GM10248 (cell line): ENCODE measurements around the gene OR7G2.
"Not testable (repeated sequence)": the region's sequence is repeated elsewhere in the genome, so short reads cannot be mapped to it uniquely, and the experiment has no call there.

Experiments used
- CTCF ChIA-PET: fragments of 300-600 bp; sonication (Branson Sonifier 250); formaldehyde crosslinking; extraction: SDS; loops from one replicate; lab custom pipeline; 2021; ENCODE audit warnings: antibody characterized with exemption; lab: Yijun Ruan, JAX
- POLR2A ChIA-PET: fragments of 350-650 bp; sonication (Branson Sonifier 250); formaldehyde crosslinking; extraction: SDS; loops from one replicate; lab custom pipeline; 2020; ENCODE audit warnings: antibody characterized with exemption; lab: Yijun Ruan, JAX
- DNase-seq: peaks from one replicate; pipeline ENCODE4 v3.0.0; 2012; ENCODE audit errors: extremely low spot score
- TF ChIP-seq, protein P1 (sequence below): IDR thresholded peaks from 2 replicates; pipeline ENCODE4 v1.5.1; 2012; ENCODE audit warnings: mild to moderate bottlenecking, low read depth; ENCODE audit errors: extremely low read depth, missing control alignments, control extremely low read depth

Gene OR7G2

DNA sequence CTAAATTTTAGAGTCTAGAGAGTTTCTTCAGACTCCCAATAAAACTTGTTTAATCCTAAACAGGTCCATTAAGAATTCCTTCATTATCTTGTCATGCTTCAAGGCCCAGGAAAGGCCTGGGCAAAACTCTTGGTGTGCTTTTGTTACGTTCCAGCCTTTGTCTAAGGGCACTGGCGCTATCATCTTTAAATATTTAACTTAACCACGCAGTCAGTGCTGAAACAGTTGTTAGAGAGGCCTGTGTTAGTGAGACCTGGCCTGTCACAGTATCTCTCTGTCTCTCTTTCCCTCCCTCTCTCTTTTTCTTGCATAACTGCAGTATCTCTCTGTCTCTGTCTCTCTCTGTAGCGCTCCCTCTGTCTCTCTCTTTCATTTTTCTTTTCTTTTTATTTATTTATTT is 28.6 kb downstream of the OR7G2 start:
- no peak for DNase-seq
- CTCF ChIA-PET, result no interaction called here
- POLR2A ChIA-PET, result no interaction called here
- TF ChIP-seq, protein P1, sequence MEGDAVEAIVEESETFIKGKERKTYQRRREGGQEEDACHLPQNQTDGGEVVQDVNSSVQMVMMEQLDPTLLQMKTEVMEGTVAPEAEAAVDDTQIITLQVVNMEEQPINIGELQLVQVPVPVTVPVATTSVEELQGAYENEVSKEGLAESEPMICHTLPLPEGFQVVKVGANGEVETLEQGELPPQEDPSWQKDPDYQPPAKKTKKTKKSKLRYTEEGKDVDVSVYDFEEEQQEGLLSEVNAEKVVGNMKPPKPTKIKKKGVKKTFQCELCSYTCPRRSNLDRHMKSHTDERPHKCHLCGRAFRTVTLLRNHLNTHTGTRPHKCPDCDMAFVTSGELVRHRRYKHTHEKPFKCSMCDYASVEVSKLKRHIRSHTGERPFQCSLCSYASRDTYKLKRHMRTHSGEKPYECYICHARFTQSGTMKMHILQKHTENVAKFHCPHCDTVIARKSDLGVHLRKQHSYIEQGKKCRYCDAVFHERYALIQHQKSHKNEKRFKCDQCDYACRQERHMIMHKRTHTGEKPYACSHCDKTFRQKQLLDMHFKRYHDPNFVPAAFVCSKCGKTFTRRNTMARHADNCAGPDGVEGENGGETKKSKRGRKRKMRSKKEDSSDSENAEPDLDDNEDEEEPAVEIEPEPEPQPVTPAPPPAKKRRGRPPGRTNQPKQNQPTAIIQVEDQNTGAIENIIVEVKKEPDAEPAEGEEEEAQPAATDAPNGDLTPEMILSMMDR, result no peak

DNA sequence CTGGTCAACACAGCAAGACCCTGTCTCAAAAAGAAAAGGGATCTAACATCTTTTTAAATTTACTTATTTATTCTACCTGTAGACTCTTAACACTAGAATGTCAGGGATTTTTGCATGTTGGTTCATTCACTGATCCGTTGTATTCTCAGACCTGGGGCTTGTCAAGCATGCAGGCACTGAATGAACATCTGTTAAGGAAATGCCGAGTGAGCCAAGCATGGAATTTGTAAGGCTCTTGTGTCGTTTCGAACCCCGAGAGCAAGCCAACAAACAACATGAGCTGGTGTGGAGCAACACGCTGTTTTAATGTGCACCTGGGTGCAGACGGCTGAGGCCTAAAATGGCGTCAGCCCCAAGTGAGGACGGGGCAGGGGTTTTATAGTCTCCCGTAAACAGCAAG is 30.4 kb downstream of the OR7G2 start:
- CTCF ChIA-PET, result no interaction called here
- TF ChIP-seq, protein P1, result no peak
- POLR2A ChIA-PET, result no interaction called here
- DNase-seq, result no peak

DNA sequence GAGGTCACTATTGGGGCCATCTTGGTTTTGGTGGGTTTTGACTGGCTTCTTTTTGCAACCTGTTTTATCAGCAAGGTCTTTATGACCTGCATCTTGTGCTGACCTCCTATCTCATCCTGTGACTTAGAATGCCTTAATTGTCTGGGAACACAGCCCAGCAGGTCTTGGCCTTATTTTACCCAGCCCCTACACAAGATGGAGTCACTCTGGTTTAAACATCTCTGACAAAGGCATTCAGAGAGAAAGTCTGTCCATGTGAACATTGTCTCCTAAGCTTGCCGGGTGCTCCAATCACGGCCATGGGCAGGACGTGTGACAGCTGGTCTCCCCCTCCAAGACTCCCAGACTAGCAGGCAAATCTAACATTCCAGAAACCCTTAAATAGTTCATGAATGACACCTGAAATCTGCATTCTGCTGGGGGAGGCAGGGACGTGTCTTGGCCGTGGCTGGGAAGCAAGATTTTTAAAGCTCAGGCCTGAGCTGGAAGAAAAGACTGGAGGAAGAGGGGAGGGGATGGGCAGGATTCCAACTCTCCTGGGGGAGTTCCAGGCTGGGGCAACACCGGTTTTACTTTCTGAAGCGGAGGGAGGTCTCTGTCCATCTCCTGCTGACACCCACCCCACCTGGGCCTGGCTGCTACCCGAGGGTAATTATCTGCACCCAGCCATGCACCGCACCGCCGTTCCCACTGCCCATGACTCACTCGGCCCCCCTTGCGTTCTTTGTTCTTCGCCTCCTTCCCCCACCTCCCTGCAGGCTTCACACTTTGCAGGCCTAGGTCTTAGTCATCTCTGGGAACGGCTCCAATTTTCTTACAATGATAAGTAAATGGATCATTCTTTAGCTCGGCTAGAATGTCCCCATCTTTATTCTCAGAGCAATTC is 32.0 kb downstream of the OR7G2 start:
- ChIA-PET CTCF (no interaction called here), POLR2A (no interaction called here)
- DNase-seq, result no peak
- TF ChIP-seq, protein P1, result no peak

DNA sequence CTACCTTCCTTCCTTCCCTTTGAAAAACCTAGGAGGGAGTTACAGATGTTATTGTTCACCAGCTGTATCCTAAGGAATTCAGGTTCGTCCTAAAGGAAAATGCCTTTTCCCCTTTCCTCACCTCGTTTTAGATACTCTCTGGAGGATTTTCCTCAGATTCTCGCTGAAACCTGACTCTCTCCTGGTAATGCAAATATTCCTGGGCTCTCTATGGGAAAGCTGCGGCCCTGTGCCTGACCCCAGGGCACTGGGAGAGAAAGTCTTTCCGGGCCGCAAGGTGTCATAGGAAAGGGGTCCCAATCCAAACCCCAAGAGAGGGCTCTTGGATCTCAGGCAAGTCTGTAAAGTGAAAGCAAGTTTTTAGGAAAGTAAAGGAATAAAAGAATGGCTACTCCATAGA is 33.5 kb downstream of the OR7G2 start:
- POLR2A ChIA-PET, result no interaction called here
- DNase-seq, result no peak
- TF ChIP-seq, protein P1, result no peak
- CTCF ChIA-PET, result no interaction called here

DNA sequence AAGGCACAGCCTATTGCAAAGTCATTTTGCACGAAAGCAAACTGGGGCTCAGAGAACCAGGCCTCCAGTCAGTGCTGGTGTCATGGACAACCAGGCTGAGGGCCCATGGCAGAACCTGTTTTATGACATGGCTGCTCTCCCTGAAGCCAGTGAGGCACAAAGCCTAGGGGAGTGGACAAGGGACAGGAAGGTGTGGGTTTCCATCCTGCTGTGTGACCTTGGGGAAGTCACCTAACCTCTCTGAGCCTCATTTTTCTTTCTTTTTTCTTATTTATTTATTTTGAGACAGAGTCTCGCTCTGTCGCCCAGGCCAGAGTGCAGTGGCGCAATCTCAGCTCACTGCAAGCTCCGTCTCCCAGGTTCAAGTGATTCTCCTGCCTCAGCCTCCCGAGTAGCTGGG is 35.6 kb downstream of the OR7G2 start:
- CTCF ChIA-PET, POLR2A ChIA-PET, DNase-seq: not testable (repeated sequence)

DNA sequence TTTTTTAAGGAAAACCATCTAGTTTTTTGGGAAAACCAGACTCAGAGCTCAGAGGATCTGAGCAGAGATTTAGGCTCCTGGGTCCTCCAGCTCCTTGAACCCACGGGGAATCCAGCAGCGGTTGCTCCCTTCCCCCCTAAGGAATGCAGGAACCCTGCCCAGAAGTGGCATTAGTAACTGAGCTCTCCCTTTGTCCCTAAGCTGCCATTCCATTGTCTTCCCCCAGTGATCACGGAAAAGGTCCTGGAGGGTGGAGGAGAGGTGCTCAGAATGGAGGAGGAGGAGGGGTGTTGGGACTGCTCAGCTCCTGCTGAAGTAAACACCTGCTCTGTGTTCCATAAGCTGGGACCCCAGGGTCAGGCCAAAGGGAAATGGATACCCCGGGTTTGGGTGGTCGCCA is 37.2 kb downstream of the OR7G2 start:
- CTCF ChIA-PET, result no interaction called here
- DNase-seq, result no peak

More for the DNA sequence above, 37.2 kb downstream of the OR7G2 start:
- TF ChIP-seq, protein P1, result no peak
- POLR2A ChIA-PET, result no interaction called here
